Raji (cell line): ENCODE measurements around the gene SNRPB.

Source experiments
- POLR2A ChIP-seq: IDR thresholded peaks from 2 replicates; pipeline ENCODE4 v1.6.1; 2011; ENCODE audit warnings: low read depth, low read length, control low read depth; ENCODE audit not compliant: insufficient read depth

The SNRPB gene

GRCh38 chr20:2451939-2452732, 18.5 kb downstream of the SNRPB start:
- TF ChIP-seq POLR2A = no peak

DNA sequence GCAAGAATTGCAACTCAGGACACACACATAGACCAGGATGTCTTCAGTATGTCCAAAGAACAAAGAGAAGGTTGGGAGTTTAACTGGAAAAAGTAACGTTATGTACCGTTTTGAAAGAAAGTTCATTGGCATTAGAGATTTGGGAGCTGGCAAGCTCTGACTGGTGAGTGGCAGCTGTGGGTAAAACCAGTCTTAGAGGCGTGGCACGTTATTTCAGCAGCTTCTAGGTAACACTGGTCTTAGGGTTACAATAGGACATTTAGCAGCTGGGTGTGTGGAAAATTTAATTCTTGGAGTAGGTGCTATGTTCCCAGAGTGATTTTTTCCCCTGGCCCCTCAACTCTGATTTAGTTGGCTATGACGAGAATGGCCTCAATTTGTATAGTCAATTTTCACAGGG, 19.2 kb downstream of the SNRPB start:
- no peak for TF ChIP-seq POLR2A

DNA sequence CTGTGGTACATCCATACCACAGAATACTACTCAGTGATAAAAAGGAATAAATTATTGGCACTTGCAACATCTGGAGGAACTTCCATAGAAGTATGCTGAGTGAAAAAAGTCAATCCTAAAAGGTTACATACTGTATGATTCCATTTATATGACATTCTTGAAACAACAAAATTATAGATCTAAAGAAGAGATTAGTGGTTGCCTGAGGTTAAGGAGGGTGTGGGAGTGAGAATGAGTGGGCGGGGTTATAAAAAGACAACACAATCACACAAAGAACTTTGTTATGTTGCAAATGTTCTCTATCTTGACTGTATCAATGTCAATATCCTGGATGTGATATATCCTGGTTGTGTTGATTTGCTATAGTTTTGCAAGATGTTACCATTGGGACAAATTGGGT, 21.2 kb downstream of the SNRPB start:
- TF ChIP-seq POLR2A = no peak

DNA sequence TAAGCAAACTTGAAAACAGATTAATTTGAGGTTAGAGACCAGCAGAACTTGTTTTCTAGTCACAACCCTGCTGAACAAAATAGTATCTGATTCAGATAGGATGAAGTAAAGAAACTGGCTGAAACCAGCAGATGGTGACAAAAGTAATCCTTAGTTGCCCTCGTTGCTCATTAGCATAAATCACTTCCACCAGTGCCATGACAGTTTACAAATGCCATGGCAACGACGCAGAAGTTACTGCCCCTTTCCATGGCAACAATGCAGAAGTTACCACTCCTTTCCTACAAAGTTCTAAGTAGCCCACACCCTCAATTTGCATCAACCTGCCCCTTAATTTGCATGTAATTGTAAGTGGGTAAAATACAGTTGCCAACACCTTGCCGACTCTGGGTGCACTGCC, 23.7 kb downstream of the SNRPB start:
- TF ChIP-seq POLR2A = no peak

- TF ChIP-seq POLR2A = no peak
Observed at GRCh38 chr20:2431185-2431584, 39.4 kb downstream of the SNRPB start.

DNA sequence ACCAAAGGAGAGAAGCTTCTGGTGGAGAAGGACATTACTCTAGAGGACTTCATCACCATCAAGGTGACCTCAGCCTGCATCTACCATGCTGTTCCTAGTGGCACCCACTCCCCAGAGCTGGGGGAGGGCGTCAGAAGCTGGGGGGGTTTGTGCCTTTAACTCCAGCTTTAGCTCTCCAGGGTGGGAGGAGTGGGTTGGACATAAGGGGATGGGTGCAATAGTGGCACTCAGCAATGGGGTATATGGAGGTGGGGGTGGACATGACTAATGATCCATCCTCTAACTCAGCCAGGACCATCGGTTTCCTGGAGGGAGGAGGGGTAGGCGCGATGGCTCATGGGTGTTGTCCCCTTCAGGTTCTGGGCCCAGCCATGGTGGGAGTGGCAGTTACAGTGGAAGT, 40.1 kb downstream of the SNRPB start:
- TF ChIP-seq POLR2A = no peak

GRCh38 chr20:2429051-2429450, 41.5 kb downstream of the SNRPB start:
- TF ChIP-seq POLR2A = no peak

- TF ChIP-seq POLR2A = no peak
Observed at GRCh38 chr20:2421247-2421646, 49.3 kb downstream of the SNRPB start.

GRCh38 chr20:2420510-2420909, 50.1 kb downstream of the SNRPB start:
- TF ChIP-seq POLR2A = no peak

DNA sequence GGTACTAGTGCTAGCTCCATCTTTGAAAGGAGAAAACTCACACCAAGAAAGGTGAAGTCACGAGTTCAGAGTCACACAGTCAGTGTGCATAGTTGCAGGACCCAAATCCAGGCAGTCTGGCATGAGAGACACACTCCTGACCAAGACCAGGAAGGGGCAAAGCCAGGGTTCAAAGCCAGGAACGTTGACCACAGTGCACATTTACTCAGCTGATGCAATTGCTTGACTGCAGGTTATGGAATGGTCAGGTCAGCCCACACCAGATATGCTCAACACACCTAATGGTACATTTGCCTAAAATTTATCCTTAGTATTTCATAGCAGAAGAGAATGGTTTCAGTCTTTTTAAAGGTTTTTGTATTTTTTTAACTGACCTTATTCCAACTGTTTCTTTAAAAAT, 52.2 kb downstream of the SNRPB start:
- TF ChIP-seq POLR2A = no peak

DNA sequence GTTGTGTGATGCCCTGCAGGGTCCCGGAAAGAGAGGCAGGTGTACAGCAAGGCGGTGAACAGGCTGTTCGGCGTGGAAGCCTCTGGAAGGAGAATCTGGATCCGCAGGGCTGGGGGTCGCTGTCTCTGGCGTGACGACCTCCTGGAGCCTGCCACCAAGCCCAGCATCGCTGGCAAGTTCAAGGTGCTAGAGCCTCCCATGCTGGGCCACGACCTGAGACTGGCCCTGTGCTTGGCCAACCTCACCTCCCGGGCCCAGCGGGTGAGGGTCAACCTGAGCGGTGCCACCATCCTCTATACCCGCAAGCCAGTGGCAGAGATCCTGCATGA, 53.4 kb downstream of the SNRPB start:
- TF ChIP-seq POLR2A = no peak

- no peak for TF ChIP-seq POLR2A
Observed at GRCh38 chr20:2416541-2417212, 53.9 kb downstream of the SNRPB start.
